Sigmoid colon (tissue), 7 donors: ENCODE results near the gene FOXP1. TPM values are rescaled to one million over a fixed set of nuclear protein-coding genes. Genes with fewer than 3 reads are reported as not detected.

Experiments used
- DNase-seq: peaks from one replicate; pipeline ENCODE4 v3.0.0-alpha.2; 2019
- H3K27ac ChIP-seq, 4 donors: fragments of 200-600 bp; sonication (generic); one replicate each; pipeline ENCODE4 v1.5.1; 2016 to 2019; ENCODE audit warnings: mild to moderate bottlenecking in 1 of 4
- H3K27me3 ChIP-seq, 3 donors: fragments of 200-600 bp; sonication (generic); one replicate each; pipeline ENCODE4 v1.5.1; 2019; ENCODE audit warnings: mild to moderate bottlenecking in 1 of 3
- H3K36me3 ChIP-seq, 4 donors: fragments of 200-600 bp; sonication (generic); one replicate each; pipeline ENCODE4 v1.5.1; 2016 to 2019
- H3K4me1 ChIP-seq, 4 donors: fragments of 200-600 bp; sonication (generic); one replicate each; pipeline ENCODE4 v1.5.1; 2017 to 2019
- H3K4me3 ChIP-seq, 4 donors: fragments of 200-600 bp; sonication (generic); one replicate each; pipeline ENCODE4 v1.5.1; 2017 to 2019; ENCODE audit warnings: mild to moderate bottlenecking in 2 of 4, moderate library complexity in 1 of 4
- H3K9me3 ChIP-seq, 4 donors: fragments of 200-600 bp in 3 of 4; sonication (generic) in 3 of 4; one replicate each; pipeline versions ENCODE4 v1.5.1 to v1.6.1; 2013 to 2019
- EP300 ChIP-seq, 4 donors: sonication (generic); formaldehyde crosslinking; IDR thresholded peaks; one replicate each; pipeline ENCODE4 v1.6.1; 2017; ENCODE audit warnings: antibody characterized with exemption in 4 of 4
- POLR2A ChIP-seq, 2 donors: fragments of 450-650 bp; IDR thresholded peaks; one replicate each; pipeline ENCODE4 v1.6.1; 2016; ENCODE audit warnings: antibody characterized with exemption in 2 of 2, mild to moderate bottlenecking in 2 of 2, moderate library complexity in 2 of 2
- POLR2AphosphoS5 ChIP-seq, 4 donors: sonication (generic); formaldehyde crosslinking; IDR thresholded peaks; one replicate each; pipeline ENCODE4 v1.6.1; 2017; ENCODE audit warnings: antibody characterized with exemption in 4 of 4
- WGBS, 2 donors: extraction: QIAGEN DNeasy Blood & Tissue Kit; methylation state at CpG; one replicate each; pipeline ENCODE4 v1.1.7; 2013; 5-methylcytosine and 5-hydroxymethylcytosine counted together
- intact Hi-C: fragments of 100-400 bp; cut with DNase I; formaldehyde crosslinking; loops from one replicate; pipeline ENCODE4 v1.15.1; 2023
- polyA plus RNA-seq, 3 donors: library from polyadenylated mRNA; stranded (reverse); fragments of 200-250 nt; gene quantifications; one replicate each; pipeline ENCODE4 v1.2.3, GENCODE V29; 2013
- total RNA-seq, 4 donors: library from RNA; depleted of rRNA; stranded (reverse); fragments of >200 nt; gene quantifications; one replicate each; pipeline ENCODE4 v1.1.0, GENCODE V29; 2016
- TF ChIP-seq, protein P1 (sequence below), 4 experiments: fragments of 450-650 bp in 3 of 4; fragments of 200-600 bp in 1 of 4; IDR thresholded peaks; one replicate each; pipeline ENCODE4 v1.5.1; 2016 to 2019; ENCODE audit warnings: antibody characterized with exemption in 4 of 4, mild to moderate bottlenecking in 3 of 4, moderate library complexity in 2 of 4
- donor health status: healthy with polysubstance abuse.
- donor health status: Bipolar disorder and iron deficiency.
- donor health status: healthy.

FOXP1 gene
- total and polyA plus RNA-seq, 7 donors, result 13.8 to 232 (median 139) TPM

DNA sequence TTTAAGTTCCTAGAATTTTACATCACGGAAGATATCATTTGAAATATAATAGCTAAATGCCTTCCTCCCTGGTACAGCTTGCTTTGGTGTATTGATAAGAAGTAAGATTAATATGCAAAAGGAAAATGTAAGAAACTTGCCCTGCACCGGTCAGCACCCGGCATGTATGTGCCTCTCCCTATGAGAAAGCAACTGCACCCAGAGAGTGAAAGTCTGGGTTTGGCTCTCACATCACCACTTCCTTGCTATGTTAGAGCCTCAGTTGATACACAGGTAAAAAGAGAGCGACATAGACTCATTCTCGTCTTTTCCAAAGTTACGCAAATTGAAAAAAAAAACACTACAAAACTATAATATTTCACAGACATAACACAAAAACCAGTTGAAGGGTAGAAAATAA, 96.7 kb downstream of the FOXP1 start:
- Histone ChIP-seq H3K36me3 (peaks cover 0 to 12% (median 0%) of the 10 kb centered on the region in 4 donors), H3K27me3 (no peaks in the 10 kb centered on the region), H3K4me1 (peaks cover 0 to 3% (median 1%) of the 10 kb centered on the region in 4 donors), H3K27ac (no peak overlapping the region), H3K9me3 (no peaks in the 10 kb centered on the region), H3K4me3 (no peak overlapping the region)
- no peak for DNase-seq
- intact Hi-C loops, result no loop called here
- 79 to 97% methylated on average over 6 of the region's 6 CpGs for WGBS, 2 donors
- TF ChIP-seq EP300 (IDR thresholded peaks at IDR 0.05), result no peak
- no peak for TF ChIP-seq POLR2A (IDR thresholded peaks at IDR 0.05)
- TF ChIP-seq, protein P1, sequence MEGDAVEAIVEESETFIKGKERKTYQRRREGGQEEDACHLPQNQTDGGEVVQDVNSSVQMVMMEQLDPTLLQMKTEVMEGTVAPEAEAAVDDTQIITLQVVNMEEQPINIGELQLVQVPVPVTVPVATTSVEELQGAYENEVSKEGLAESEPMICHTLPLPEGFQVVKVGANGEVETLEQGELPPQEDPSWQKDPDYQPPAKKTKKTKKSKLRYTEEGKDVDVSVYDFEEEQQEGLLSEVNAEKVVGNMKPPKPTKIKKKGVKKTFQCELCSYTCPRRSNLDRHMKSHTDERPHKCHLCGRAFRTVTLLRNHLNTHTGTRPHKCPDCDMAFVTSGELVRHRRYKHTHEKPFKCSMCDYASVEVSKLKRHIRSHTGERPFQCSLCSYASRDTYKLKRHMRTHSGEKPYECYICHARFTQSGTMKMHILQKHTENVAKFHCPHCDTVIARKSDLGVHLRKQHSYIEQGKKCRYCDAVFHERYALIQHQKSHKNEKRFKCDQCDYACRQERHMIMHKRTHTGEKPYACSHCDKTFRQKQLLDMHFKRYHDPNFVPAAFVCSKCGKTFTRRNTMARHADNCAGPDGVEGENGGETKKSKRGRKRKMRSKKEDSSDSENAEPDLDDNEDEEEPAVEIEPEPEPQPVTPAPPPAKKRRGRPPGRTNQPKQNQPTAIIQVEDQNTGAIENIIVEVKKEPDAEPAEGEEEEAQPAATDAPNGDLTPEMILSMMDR (IDR thresholded peaks at IDR 0.05), result no peak
- TF ChIP-seq POLR2AphosphoS5 (IDR thresholded peaks at IDR 0.05), result no peak

DNA sequence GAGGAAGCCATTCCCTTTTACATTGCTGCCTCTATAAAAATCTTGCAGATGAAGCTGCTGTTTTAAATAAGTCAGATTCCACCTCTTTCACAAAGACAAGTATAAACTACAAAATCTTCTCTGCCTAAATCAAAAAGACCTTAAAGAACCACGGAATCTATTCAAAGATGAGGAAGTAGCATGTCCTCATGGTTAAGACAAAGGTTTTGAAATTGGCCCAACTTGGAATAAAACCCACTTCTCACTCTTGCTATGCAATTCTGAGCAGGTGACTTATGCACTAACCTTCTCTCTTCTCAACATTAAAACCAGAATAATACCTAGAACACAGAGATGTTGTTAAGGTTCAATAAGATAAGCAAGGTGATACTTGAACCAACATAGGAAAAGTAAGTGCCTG, 97.6 kb downstream of the FOXP1 start:
- intact Hi-C loops, result no loop called here
- no peaks in the 10 kb centered on the region for H3K9me3 ChIP-seq
- H3K4me1 ChIP-seq, result peaks cover 0 to 3% (median 1%) of the 10 kb centered on the region in 4 donors
- 46 to 81% methylated on average over 1 of the region's 1 CpG for WGBS, 2 donors
- DNase-seq, result no peak
- H3K27me3 ChIP-seq, result no peaks in the 10 kb centered on the region
- H3K36me3 ChIP-seq, result peaks cover 0 to 3% (median 0%) of the 10 kb centered on the region in 4 donors
- H3K4me3 ChIP-seq, result no peak overlapping the region
- no peak overlapping the region for H3K27ac ChIP-seq
- TF ChIP-seq, protein P1 (IDR thresholded peaks at IDR 0.05), result no peak
- TF ChIP-seq POLR2AphosphoS5 (IDR thresholded peaks at IDR 0.05), result no peak
- no peak for TF ChIP-seq EP300 (IDR thresholded peaks at IDR 0.05)
- TF ChIP-seq POLR2A (IDR thresholded peaks at IDR 0.05), result no peak

DNA sequence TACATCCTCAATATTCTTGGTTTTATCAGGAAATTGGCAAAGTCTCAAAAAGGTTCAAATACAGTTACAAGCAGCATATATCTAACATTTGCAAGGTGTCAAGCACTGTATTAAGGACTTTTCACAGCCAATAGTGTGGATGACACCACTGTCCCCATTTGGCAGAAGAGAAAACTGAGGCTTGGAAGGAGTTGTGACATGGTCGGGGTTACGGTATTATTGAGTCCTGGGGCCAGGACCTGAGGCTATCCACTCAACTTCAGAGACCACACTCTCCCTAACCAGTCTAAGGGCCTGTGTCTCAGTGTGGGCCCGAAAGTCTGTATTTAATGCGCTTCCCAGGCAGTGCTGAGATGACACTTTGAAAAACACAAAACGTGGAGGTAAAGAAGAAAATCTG, 99.1 kb downstream of the FOXP1 start:
- H3K27ac ChIP-seq, result no peak overlapping the region
- H3K36me3 ChIP-seq, result no peaks in the 10 kb centered on the region
- TF ChIP-seq POLR2AphosphoS5 (IDR thresholded peaks at IDR 0.05) (no peak), EP300 (IDR thresholded peaks at IDR 0.05) (no peak), POLR2A (IDR thresholded peaks at IDR 0.05) (no peak)
- TF ChIP-seq, protein P1 (IDR thresholded peaks at IDR 0.05), result no peak
- intact Hi-C loops, result no loop called here
- no peak overlapping the region for H3K4me3 ChIP-seq
- no peak for DNase-seq
- no peaks in the 10 kb centered on the region for H3K9me3 ChIP-seq
- 82 to 98% methylated on average over 5 of the region's 5 CpGs for WGBS, 2 donors
- H3K4me1 ChIP-seq, result peaks cover 0 to 3% (median 1%) of the 10 kb centered on the region in 4 donors
- no peaks in the 10 kb centered on the region for H3K27me3 ChIP-seq

DNA sequence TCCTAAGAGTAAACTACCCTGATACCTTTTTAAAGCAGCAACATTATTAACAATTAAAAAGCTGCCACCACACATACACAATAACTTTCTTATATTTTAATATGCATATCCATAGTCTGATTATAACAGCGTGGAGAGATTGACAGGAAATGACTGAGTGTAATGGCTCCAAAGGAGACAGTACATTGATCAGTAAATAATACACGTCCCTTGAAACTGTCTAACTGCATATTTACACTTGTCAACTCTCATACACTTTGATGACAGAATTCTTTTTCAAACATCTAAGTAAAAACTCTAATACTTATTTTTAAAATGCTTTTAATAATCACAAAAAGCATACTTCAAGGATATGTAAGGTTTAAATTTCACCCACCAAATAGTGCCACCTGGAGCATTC, 99.5 kb downstream of the FOXP1 start:
- intact Hi-C loops, result no loop called here
- TF ChIP-seq EP300 (IDR thresholded peaks at IDR 0.05) (no peak), POLR2A (IDR thresholded peaks at IDR 0.05) (no peak), POLR2AphosphoS5 (IDR thresholded peaks at IDR 0.05) (no peak)
- TF ChIP-seq, protein P1 (IDR thresholded peaks at IDR 0.05), result no peak
- peaks cover 0 to 3% (median 1%) of the 10 kb centered on the region in 4 donors for H3K4me1 ChIP-seq
- no peaks in the 10 kb centered on the region for H3K36me3 ChIP-seq
- no peak overlapping the region for H3K27ac ChIP-seq
- H3K27me3 ChIP-seq, result no peaks in the 10 kb centered on the region
- no peak overlapping the region for H3K4me3 ChIP-seq
- no peaks in the 10 kb centered on the region for H3K9me3 ChIP-seq
- no peak for DNase-seq
- WGBS, 2 donors, result 63 to 76% methylated on average over 2 of the region's 2 CpGs

DNA sequence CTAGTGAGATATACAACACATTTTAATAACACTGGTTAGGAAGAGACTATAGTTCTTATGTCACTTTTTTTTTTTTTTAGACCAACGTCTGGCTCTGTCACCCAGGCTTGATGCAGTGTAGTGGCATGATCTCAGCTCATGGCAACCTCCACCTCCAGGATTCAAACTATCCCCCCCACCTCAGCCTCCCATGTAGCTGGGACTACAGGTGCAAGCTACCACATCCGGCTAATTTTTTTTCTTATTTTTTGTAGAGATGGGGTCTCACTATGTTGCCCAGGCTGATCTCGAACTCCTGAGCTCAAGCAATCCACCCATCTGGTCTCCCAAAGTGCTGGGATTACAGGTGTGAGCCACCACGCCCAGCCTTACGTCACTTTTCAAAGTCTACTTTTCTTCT, 100.8 kb downstream of the FOXP1 start:
- Histone ChIP-seq H3K4me3 (no peak overlapping the region), H3K27me3 (no peaks in the 10 kb centered on the region), H3K4me1 (no peaks in the 10 kb centered on the region), H3K36me3 (no peaks in the 10 kb centered on the region), H3K9me3 (no peaks in the 10 kb centered on the region), H3K27ac (no peak overlapping the region)
- no peak for TF ChIP-seq EP300 (IDR thresholded peaks at IDR 0.05)
- TF ChIP-seq, protein P1 (IDR thresholded peaks at IDR 0.05), result no peak
- TF ChIP-seq POLR2AphosphoS5 (IDR thresholded peaks at IDR 0.05), result no peak
- no peak for TF ChIP-seq POLR2A (IDR thresholded peaks at IDR 0.05)
- no peak for DNase-seq
- 91 to 92% methylated on average over 5 of the region's 5 CpGs for WGBS, 2 donors
- intact Hi-C loops, result no loop called here
